Transverse colon (tissue), 4 donors: ENCODE results near the gene CFAP61. TPM values are rescaled to one million over a fixed set of nuclear protein-coding genes. Genes with fewer than 3 reads are reported as not detected.

Experiments used
- DNase-seq: peaks from one replicate; pipeline ENCODE4 v3.0.0-alpha.2; 2019
- H3K27ac ChIP-seq, 4 donors: fragments of 200-600 bp; sonication (generic); 2 replicates each; pipeline ENCODE4 v1.5.1; 2016 to 2018; ENCODE audit warnings: inconsistent platforms in 4 of 4
- H3K27me3 ChIP-seq: fragments of 200-600 bp; sonication (generic); 2 replicates; pipeline ENCODE4 v1.5.1; 2017; ENCODE audit warnings: inconsistent platforms
- H3K36me3 ChIP-seq, 4 donors: fragments of 200-600 bp; sonication (generic); 2 replicates each; pipeline ENCODE4 v1.5.1; 2017 to 2019; ENCODE audit warnings: inconsistent platforms in 4 of 4
- H3K4me1 ChIP-seq, 4 donors: fragments of 200-600 bp; sonication (generic); 2 replicates each; pipeline ENCODE4 v1.5.1; 2017 to 2020; ENCODE audit warnings: inconsistent platforms in 4 of 4
- H3K4me3 ChIP-seq, 4 donors: fragments of 200-600 bp; sonication (generic); 1 replicate in 1 of 4; 2 replicates in 3 of 4; pipeline versions ENCODE4 v1.5.1 to v1.6.1; 2017 to 2019; ENCODE audit warnings: inconsistent platforms in 4 of 4
- H3K9me3 ChIP-seq, 2 donors: fragments of 200-600 bp; sonication (generic); 2 replicates each; pipeline ENCODE4 v1.5.1; 2017 to 2019; ENCODE audit warnings: inconsistent platforms in 2 of 2
- CTCF ChIP-seq, 5 experiments: fragments of 200-600 bp in 3 of 5; fragments of 450-650 bp in 2 of 5; sonication (generic) in 3 of 5; IDR thresholded peaks; 1 replicate in 2 of 5; 2 replicates in 3 of 5; pipeline ENCODE4 v1.5.1; 2016 to 2017; ENCODE audit warnings: antibody characterized with exemption in 5 of 5, inconsistent platforms in 3 of 5, mild to moderate bottlenecking in 2 of 5, moderate library complexity in 1 of 5
- EP300 ChIP-seq: sonication (generic); formaldehyde crosslinking; IDR thresholded peaks from one replicate; pipeline ENCODE4 v1.6.1; 2017; ENCODE audit warnings: antibody characterized with exemption, low read depth
- POLR2A ChIP-seq: fragments of 450-650 bp; IDR thresholded peaks from one replicate; pipeline ENCODE4 v1.6.1; 2016; ENCODE audit warnings: antibody characterized with exemption, mild to moderate bottlenecking, moderate library complexity
- POLR2AphosphoS5 ChIP-seq, 3 donors: sonication (generic); formaldehyde crosslinking; IDR thresholded peaks; one replicate each; pipeline ENCODE4 v1.6.1; 2016; ENCODE audit warnings: antibody characterized with exemption in 3 of 3
- WGBS, 2 donors: methylation state at CpG; one replicate each; pipeline ENCODE4 v1.1.5; 2018; ENCODE audit warnings: low coverage in 1 of 2; 5-methylcytosine and 5-hydroxymethylcytosine counted together
- in situ Hi-C, 4 donors: fragments of 200-750 bp; cut with MboI; loops; one replicate each; pipeline versions ENCODE4 v1.15.0 to v1.15.1; 2017; ENCODE audit warnings: low sequenced_read_pairs in 3 of 4, low pct_ligation_motif_present in 1 of 4, low pct_unique_long_range_greater_than_20kb in 1 of 4
- intact Hi-C: fragments of 100-400 bp; cut with DNase I; formaldehyde crosslinking; loops from one replicate; pipeline ENCODE4 v1.15.1; 2023; ENCODE audit warnings: low total_unique reads
- total RNA-seq, 4 donors: library from RNA; depleted of rRNA; stranded (reverse); fragments of >200 nt; gene quantifications; one replicate each; pipeline ENCODE4 v1.1.0, GENCODE V29; 2016

The CFAP61 gene
- total RNA-seq, 4 donors from 2014 or later, result 0.27 TPM; not detected in 3

- intact Hi-C loops (no loop called here), in situ Hi-C loops (no loop called here)
- Histone ChIP-seq H3K4me1 (no peaks in the 10 kb centered on the region), H3K9me3 (no peaks in the 10 kb centered on the region), H3K27me3 (no peaks in the 10 kb centered on the region), H3K36me3 (no peaks in the 10 kb centered on the region), H3K4me3 (no peak overlapping the region), H3K27ac (no peak overlapping the region)
- TF ChIP-seq CTCF (IDR thresholded peaks at IDR 0.05), result no peak
- no peak for TF ChIP-seq POLR2A
- no peak for TF ChIP-seq POLR2AphosphoS5 (IDR thresholded peaks at IDR 0.05)
- no peak for TF ChIP-seq EP300
- 60 to 75% methylated on average over 3 to 6 of the region's 6 CpGs for WGBS, 2 donors
- DNase-seq, result no peak
These were observed 281.5 kb downstream of the CFAP61 start for GRCh38 chr20:20333866-20334265.

GRCh38 chr20:20334489-20334888 lies 282.2 kb downstream of the CFAP61 start:
- no peak for DNase-seq
- no peak overlapping the region for H3K4me3 ChIP-seq
- no peak overlapping the region for H3K27ac ChIP-seq
- intact Hi-C loops (no loop called here), in situ Hi-C loops (no loop called here)
- no peaks in the 10 kb centered on the region for H3K36me3 ChIP-seq
- H3K4me1 ChIP-seq, result no peaks in the 10 kb centered on the region
- 39 to 40% methylated on average over 5 of the region's 5 CpGs for WGBS, 2 donors
- TF ChIP-seq POLR2AphosphoS5 (IDR thresholded peaks at IDR 0.05) (no peak), EP300 (no peak), CTCF (IDR thresholded peaks at IDR 0.05) (no peak), POLR2A (no peak)
- no peaks in the 10 kb centered on the region for H3K9me3 ChIP-seq
- H3K27me3 ChIP-seq, result no peaks in the 10 kb centered on the region

GRCh38 chr20:20338133-20338730 lies 285.9 kb downstream of the CFAP61 start:
- in situ Hi-C loops (no loop called here), intact Hi-C loops (no loop called here)

DNA sequence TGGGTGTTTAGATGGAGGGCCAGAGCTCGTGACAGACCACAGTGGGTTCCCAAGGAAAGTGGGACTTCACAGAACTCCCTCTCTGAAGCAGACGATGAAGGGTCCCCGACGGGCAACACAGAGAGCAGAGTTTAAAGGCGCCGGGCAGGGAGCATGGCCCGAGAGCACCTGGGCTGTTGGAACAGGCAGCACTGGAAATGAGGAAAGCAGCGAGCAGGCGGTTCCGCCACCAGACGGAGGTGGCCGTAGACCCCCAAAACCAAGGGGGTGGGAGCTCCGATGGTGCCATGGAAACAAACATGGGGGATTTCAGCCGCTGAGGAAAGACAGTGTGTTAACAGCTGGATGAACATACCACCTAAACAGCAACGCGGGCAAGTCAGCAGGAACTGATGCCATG lies 288.1 kb downstream of the CFAP61 start:
- in situ Hi-C loops (no loop called here), intact Hi-C loops (no loop called here)
- TF ChIP-seq POLR2A (no peak), EP300 (no peak), CTCF (IDR thresholded peaks at IDR 0.05) (no peak), POLR2AphosphoS5 (IDR thresholded peaks at IDR 0.05) (no peak)
- Histone ChIP-seq H3K27me3 (peaks cover 7% of the 10 kb centered on the region), H3K9me3 (no peaks in the 10 kb centered on the region), H3K36me3 (no peaks in the 10 kb centered on the region), H3K27ac (no peak overlapping the region), H3K4me1 (no peaks in the 10 kb centered on the region), H3K4me3 (no peak overlapping the region)
- DNase-seq, result no peak
- 93 to 98% methylated on average over 6 to 16 of the region's 16 CpGs for WGBS, 2 donors

More at GRCh38 chr20:20338133-20338730, 285.9 kb downstream of the CFAP61 start:
- Histone ChIP-seq H3K27me3 (peaks cover 2% of the 10 kb centered on the region), H3K27ac (no peak overlapping the region), H3K36me3 (no peaks in the 10 kb centered on the region), H3K9me3 (no peaks in the 10 kb centered on the region), H3K4me3 (no peak overlapping the region), H3K4me1 (no peaks in the 10 kb centered on the region)
- 80 to 93% methylated on average over 5 to 14 of the region's 14 CpGs for WGBS, 2 donors
- DNase-seq, result no peak
- no peak for TF ChIP-seq POLR2A
- no peak for TF ChIP-seq CTCF (IDR thresholded peaks at IDR 0.05)
